ENCODE measurements around the gene VAV2.

The VAV2 gene

DNA sequence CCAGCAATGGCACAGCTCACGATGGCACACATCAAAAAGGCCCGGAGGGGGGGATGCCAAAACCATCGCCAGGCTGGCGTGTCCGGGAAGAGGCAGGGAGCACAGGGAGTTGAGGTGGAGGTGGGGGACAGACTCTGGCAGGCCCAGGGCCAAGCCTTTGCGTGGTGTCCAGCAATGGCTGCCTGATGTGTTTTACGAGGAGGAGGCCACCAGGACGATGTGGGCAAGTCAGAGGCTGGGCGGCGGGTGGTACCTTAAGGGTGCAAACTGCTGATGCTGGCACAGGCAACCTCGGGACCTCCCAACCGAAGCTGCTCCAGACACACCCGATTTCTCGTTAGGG is 4.7 kb downstream of the VAV2 start:
- no peak for TF ChIP-seq EP300 (IDR thresholded peaks at IDR 0.05; ENCODE audit: borderline replicate concordance)
- TF ChIP-seq TEAD4 (IDR thresholded peaks at IDR 0.05), result no peak
- TF ChIP-seq ZBTB7A (IDR thresholded peaks at IDR 0.05; ENCODE audit: low read depth), result no peak
- TF ChIP-seq TCF12 (IDR thresholded peaks at IDR 0.05; ENCODE audit: low read depth), result no peak
- TF ChIP-seq TAF1 (IDR thresholded peaks at IDR 0.05; ENCODE audit: low read depth), result no peak
- TF ChIP-seq CREB1 (IDR thresholded peaks at IDR 0.05; ENCODE audit: low read depth), result no peak
- no peak for TF ChIP-seq YY1 (IDR thresholded peaks at IDR 0.05; ENCODE audit: low read depth)
- TF ChIP-seq, protein P1, sequence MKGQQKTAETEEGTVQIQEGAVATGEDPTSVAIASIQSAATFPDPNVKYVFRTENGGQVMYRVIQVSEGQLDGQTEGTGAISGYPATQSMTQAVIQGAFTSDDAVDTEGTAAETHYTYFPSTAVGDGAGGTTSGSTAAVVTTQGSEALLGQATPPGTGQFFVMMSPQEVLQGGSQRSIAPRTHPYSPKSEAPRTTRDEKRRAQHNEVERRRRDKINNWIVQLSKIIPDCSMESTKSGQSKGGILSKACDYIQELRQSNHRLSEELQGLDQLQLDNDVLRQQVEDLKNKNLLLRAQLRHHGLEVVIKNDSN (IDR thresholded peaks at IDR 0.05), result no peak
- TF ChIP-seq, protein P2, sequence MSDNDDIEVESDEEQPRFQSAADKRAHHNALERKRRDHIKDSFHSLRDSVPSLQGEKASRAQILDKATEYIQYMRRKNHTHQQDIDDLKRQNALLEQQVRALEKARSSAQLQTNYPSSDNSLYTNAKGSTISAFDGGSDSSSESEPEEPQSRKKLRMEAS (IDR thresholded peaks at IDR 0.05), result no peak
- no peak for TF ChIP-seq FOXM1 (IDR thresholded peaks at IDR 0.05; ENCODE audit: borderline replicate concordance, low read depth)
- TF ChIP-seq CEBPB (IDR thresholded peaks at IDR 0.05), result no peak
- no peak for TF ChIP-seq RAD21 (IDR thresholded peaks at IDR 0.05; ENCODE audit: low read depth)
- TF ChIP-seq, protein P3, sequence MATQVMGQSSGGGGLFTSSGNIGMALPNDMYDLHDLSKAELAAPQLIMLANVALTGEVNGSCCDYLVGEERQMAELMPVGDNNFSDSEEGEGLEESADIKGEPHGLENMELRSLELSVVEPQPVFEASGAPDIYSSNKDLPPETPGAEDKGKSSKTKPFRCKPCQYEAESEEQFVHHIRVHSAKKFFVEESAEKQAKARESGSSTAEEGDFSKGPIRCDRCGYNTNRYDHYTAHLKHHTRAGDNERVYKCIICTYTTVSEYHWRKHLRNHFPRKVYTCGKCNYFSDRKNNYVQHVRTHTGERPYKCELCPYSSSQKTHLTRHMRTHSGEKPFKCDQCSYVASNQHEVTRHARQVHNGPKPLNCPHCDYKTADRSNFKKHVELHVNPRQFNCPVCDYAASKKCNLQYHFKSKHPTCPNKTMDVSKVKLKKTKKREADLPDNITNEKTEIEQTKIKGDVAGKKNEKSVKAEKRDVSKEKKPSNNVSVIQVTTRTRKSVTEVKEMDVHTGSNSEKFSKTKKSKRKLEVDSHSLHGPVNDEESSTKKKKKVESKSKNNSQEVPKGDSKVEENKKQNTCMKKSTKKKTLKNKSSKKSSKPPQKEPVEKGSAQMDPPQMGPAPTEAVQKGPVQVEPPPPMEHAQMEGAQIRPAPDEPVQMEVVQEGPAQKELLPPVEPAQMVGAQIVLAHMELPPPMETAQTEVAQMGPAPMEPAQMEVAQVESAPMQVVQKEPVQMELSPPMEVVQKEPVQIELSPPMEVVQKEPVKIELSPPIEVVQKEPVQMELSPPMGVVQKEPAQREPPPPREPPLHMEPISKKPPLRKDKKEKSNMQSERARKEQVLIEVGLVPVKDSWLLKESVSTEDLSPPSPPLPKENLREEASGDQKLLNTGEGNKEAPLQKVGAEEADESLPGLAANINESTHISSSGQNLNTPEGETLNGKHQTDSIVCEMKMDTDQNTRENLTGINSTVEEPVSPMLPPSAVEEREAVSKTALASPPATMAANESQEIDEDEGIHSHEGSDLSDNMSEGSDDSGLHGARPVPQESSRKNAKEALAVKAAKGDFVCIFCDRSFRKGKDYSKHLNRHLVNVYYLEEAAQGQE (IDR thresholded peaks at IDR 0.05; ENCODE audit: low read depth), result no peak
- no peak for TF ChIP-seq NFIC (IDR thresholded peaks at IDR 0.05)
- TF ChIP-seq EGR1 (IDR thresholded peaks at IDR 0.05), result no peak

DNA sequence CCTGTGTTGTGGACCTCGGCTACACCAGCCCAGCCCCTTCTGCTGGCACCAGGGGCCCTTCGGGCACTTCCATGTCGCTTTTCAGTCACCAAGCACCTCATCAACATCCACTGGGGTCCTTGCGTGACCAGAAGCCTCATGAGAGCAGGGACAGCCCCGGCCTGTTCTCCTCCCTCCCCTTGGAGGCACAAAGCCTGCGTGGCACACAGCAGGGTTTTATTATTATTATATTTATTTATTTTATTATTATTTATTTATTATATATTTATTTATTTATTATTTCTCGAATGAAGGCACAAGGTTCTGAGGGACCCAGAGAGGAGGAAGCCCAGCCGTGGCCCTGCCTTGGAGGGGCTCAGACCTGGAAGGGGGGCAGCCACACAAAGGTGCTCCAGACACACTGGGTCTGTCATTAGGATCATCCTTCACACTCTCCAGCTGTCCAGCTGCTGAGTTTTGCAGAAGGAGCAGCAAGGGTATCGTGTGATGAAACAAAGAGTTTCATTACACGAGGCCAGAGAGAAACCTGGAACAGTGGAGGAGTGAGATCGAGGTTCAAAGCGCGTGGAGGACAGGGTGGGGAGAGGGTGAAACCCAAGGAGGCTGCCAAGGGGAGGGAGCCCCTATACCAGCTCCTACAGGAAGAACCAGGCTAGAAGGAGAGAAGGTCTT is 5.2 kb downstream of the VAV2 start:
- TF ChIP-seq, protein P1 (IDR thresholded peaks at IDR 0.05), result no peak
- TF ChIP-seq YY1 (IDR thresholded peaks at IDR 0.05; ENCODE audit: low read depth), result no peak
- no peak for TF ChIP-seq CREB1 (IDR thresholded peaks at IDR 0.05; ENCODE audit: low read depth)
- TF ChIP-seq TAF1 (IDR thresholded peaks at IDR 0.05; ENCODE audit: low read depth), result no peak
- TF ChIP-seq RAD21 (IDR thresholded peaks at IDR 0.05; ENCODE audit: low read depth), result no peak
- no peak for TF ChIP-seq FOXM1 (IDR thresholded peaks at IDR 0.05; ENCODE audit: borderline replicate concordance, low read depth)
- TF ChIP-seq NFIC (IDR thresholded peaks at IDR 0.05), result no peak
- no peak for TF ChIP-seq TCF12 (IDR thresholded peaks at IDR 0.05; ENCODE audit: low read depth)
- no peak for TF ChIP-seq EP300 (IDR thresholded peaks at IDR 0.05; ENCODE audit: borderline replicate concordance)
- TF ChIP-seq CEBPB (IDR thresholded peaks at IDR 0.05), result no peak
- TF ChIP-seq, protein P2 (IDR thresholded peaks at IDR 0.05), result no peak
- no peak for TF ChIP-seq TEAD4 (IDR thresholded peaks at IDR 0.05)
- TF ChIP-seq, protein P3 (IDR thresholded peaks at IDR 0.05; ENCODE audit: low read depth), result no peak
- TF ChIP-seq ZBTB7A (IDR thresholded peaks at IDR 0.05; ENCODE audit: low read depth), result no peak

DNA sequence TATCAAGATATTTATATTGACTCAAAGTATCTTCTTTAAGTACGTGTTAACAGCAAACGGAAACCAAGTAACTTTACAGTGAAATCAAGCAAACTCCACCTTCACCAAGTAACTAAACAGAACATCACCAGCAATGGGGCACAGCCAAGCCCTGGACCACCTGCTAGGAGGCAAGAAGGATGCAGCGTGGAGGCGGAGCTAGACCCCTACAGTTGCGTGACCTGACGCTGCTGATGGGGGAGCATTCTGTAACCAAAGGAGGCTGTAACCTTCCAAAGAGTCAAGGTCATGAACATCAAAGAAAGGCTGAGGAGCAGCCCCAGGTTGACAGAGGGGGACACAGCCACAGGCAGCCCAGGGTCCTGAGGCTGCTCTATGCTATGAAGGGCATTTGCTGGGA is 6.1 kb downstream of the VAV2 start:
- TF ChIP-seq FOXM1 (IDR thresholded peaks at IDR 0.05; ENCODE audit: borderline replicate concordance, low read depth) (no peak), EP300 (IDR thresholded peaks at IDR 0.05; ENCODE audit: borderline replicate concordance) (no peak), YY1 (IDR thresholded peaks at IDR 0.05; ENCODE audit: low read depth) (no peak), ZBTB7A (IDR thresholded peaks at IDR 0.05; ENCODE audit: low read depth) (no peak), CREB1 (IDR thresholded peaks at IDR 0.05; ENCODE audit: low read depth) (no peak)
- TF ChIP-seq, protein P3 (IDR thresholded peaks at IDR 0.05; ENCODE audit: low read depth), result no peak
- TF ChIP-seq, protein P2 (IDR thresholded peaks at IDR 0.05), result no peak
- TF ChIP-seq, protein P1 (IDR thresholded peaks at IDR 0.05), result no peak
